Measurements from ENCODE around the gene SLC7A8.
A peak's percentile ranks its signal among the peaks of the same experiment; 100 is the strongest.
"Not testable (repeated sequence)": the region's sequence is repeated elsewhere in the genome, so short reads cannot be mapped to it uniquely, and the experiment has no call there.

The SLC7A8 gene

GRCh38 chr14:23113431-23114119 is 69.9 kb downstream of the SLC7A8 start:
- no peak for DNase-seq

- no peak for DNase-seq
Measured at GRCh38 chr14:23112359-23113178, 70.9 kb downstream of the SLC7A8 start.

- DNase-seq = no peak
Measured at GRCh38 chr14:23110579-23111365, 72.7 kb downstream of the SLC7A8 start.

- DNase-seq = no peak
Measured at GRCh38 chr14:23109769-23110168, 73.7 kb downstream of the SLC7A8 start.

- DNase-seq = not testable (repeated sequence)
Measured at GRCh38 chr14:23108169-23108568, 75.3 kb downstream of the SLC7A8 start.

- not testable (repeated sequence) for DNase-seq
Measured at GRCh38 chr14:23107620-23108019, 75.8 kb downstream of the SLC7A8 start.

- no peak for DNase-seq
Measured at GRCh38 chr14:23106747-23107045, 76.8 kb downstream of the SLC7A8 start.

GRCh38 chr14:23105348-23105824 is 78.1 kb downstream of the SLC7A8 start:
- DNase-seq = no peak

GRCh38 chr14:23104591-23105347 is 78.7 kb downstream of the SLC7A8 start, which contains the start of gene CIROP:
Gene CIROP (minus strand): TSS chr14:23104989. CDS start chr14:23104920, 69 bp downstream.
- no peak for DNase-seq

- DNase-seq = no peak
Measured at GRCh38 chr14:23104070-23104590, 79.3 kb downstream of the SLC7A8 start.

- no peak for DNase-seq
Measured at GRCh38 chr14:23103581-23103980, 79.9 kb downstream of the SLC7A8 start.

GRCh38 chr14:23102801-23103200 is 80.7 kb downstream of the SLC7A8 start:
- no peak for DNase-seq

- DNase-seq = no peak
Measured at GRCh38 chr14:23101986-23102625, 81.4 kb downstream of the SLC7A8 start.

- no peak for DNase-seq
Measured at GRCh38 chr14:23101213-23101970, 82.1 kb downstream of the SLC7A8 start.

- DNase-seq = no peak
Measured at GRCh38 chr14:23099212-23099861, 84.1 kb downstream of the SLC7A8 start.

- DNase-seq = no peak
Measured at GRCh38 chr14:23097786-23098185, 85.7 kb downstream of the SLC7A8 start.

GRCh38 chr14:23095196-23096108 is 88.0 kb downstream of the SLC7A8 start, which contains the start of gene C14orf119:
Gene C14orf119 (plus strand): TSS chr14:23095505. CDS start chr14:23097659, 2,154 bp downstream.
- DNase-seq = peak; percentile 99

GRCh38 chr14:23094666-23095195 is 88.7 kb downstream of the SLC7A8 start, which contains the start of gene ACIN1:
Gene ACIN1 (minus strand): TSS chr14:23095136. CDS start chr14:23095112, 24 bp downstream.
- peak; percentile 90 for DNase-seq
